ENCODE data around the gene FNDC3B. TPM values are rescaled to one million over a fixed set of nuclear protein-coding genes. Genes with fewer than 3 reads are reported as not detected.

FNDC3B gene
- total RNA-seq, 1 donor from 2014 or later = 263 TPM

DNA sequence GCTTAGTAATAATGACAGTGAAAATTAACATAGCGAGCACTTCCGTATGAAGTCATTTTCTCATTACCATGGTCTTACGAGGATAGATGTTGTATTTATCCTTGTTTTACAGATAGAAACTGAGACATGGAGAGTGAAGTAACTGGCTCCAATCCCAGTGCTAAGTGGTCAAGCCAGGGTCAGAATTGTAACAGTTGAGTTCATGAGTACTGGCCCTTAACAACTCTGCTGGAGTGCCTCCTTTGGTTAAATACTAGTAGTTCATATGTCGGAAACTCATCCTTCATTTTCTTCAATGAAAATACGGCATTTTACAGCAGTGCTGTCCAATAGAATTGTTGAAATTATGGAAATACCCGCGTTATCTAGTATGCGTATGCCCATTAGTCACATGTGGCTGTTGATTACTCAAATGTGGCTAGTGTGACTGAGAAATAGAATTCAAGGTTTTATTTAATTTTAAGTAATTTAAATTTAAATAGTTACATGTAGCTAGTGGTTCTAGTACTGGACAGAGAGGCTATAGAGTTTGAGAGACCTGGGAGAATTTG, 32.5 kb downstream of the FNDC3B start:
- DNase-seq (ENCODE audit: extremely low read depth, low read depth, low spot score) = no peak

DNA sequence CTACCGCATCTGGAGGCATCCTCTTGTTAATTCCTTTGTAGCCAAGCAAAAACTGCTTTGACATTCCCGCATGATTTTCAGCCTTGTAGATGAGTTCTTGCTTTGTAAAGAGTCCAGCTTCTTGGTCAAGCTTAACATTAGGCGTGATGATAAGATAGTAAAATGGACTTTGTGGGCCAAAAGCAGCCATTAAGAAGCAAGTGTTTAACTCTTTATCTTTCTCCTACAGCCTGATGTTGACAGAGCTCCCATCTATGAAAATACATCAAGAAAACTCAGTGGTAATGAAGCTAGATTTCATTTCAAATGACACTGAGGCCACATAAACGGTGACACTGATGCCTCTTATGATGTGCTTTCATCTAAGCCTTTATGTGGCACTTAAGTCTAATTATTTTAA, 33.2 kb downstream of the FNDC3B start:
- no peak for DNase-seq (ENCODE audit: extremely low read depth, low read depth, low spot score)

GRCh38 chr3:172073262-172073915, 34.0 kb downstream of the FNDC3B start:
- no peak for DNase-seq (ENCODE audit: extremely low read depth, low read depth, low spot score)

GRCh38 chr3:172074032-172074431, 34.7 kb downstream of the FNDC3B start:
- DNase-seq (ENCODE audit: extremely low read depth, low read depth, low spot score) = no peak

DNA sequence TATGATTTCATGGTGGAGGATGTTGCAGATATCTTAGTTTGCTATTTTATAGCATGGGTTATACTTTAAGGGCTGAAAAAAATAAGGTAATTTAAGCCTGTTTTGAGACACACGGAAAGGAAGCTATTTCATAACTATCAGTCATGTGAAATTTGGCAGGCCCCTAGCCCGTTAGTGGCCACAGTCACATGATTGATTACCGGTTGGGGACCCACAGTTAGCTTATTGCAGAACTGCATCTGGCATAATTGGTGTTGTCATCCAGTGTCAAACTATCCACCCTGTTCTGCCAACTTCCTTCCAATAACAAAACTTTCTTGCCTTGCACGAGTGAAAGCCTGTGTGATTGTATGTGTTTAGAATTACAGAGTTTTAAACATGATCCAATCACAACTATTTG, 35.2 kb downstream of the FNDC3B start:
- no peak for DNase-seq (ENCODE audit: extremely low read depth, low read depth, low spot score)

- DNase-seq (ENCODE audit: extremely low read depth, low read depth, low spot score) = no peak
Measured at GRCh38 chr3:172076212-172076611, 36.8 kb downstream of the FNDC3B start.

DNA sequence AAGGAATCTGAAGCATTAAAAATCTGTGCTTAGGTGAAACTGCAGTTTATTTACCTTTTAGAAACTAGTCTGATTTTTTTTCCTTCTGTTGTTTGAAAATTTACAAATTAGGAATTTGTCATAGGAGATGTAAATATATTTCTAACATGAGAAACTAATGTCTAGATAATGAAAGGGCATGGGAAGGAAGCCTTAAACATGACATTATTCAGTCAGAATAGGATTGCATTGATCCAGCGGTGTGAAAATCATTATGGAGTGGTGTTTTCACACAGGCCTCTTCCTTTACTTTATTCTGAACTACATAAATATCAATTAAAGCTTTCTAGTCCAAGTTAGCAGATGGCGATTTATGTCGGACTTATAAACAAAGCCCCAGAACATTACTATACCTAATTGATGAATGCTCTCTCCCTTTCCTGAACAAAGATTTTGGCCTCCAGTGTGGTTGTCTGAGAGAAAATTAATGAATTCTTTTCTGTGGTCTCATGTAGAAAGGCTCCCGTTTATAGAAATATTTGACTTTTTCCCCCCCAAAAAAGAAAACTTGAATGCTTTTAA, 37.9 kb downstream of the FNDC3B start:
- DNase-seq (ENCODE audit: extremely low read depth, low read depth, low spot score) = no peak

DNA sequence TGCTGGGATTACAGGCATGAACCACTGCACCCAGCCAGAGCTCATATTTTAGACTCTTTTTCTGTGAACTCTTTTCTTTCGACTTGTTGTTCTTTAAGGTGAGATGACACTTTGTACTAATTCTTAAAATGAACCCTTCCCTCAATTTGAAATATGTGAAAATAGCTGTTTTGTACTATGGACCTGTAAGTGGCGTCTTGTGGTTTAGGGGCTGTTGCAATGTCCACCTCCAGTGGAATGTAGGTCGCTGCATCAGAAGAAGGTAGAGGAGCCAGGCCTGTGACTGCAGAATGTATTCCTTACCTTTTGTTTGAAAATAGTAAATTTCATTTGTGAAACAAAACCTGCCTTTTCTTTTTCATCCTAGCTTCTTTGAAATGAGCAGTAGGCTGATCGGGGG, 38.9 kb downstream of the FNDC3B start:
- no peak for DNase-seq (ENCODE audit: extremely low read depth, low read depth, low spot score)

- DNase-seq (ENCODE audit: extremely low read depth, low read depth, low spot score) = no peak
Measured at GRCh38 chr3:172078721-172079120, 39.3 kb downstream of the FNDC3B start.

DNA sequence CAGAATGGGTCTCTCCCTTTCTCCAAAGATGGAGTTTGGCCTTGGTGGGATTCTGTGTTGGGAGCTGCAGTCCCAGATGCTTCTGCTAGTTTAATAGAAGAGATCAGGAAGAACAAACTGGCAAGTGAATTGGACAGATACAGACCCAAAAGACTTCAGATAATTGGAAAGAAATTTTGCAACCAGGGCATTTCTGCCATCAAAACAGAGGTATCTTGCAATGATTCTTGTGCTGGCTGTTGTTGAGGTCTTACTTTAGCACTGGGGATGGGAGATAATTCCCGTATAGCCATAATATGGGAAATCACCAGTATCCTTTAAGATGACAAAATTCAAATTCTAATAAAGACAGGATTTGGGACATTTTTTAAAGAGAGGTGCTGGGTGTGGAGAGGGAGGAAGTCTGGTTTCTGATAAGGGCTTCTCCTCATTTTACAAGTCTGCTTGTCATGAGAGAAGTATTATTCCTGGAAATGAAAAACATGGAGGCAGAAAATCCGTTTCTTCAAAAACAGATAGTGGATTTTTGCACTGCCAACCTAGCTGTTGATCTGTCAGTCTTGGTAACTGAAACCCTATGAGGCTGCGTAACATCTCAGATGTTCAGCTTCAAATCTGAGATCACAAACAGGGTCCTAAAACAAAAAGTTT, 40.1 kb downstream of the FNDC3B start:
- no peak for DNase-seq (ENCODE audit: extremely low read depth, low read depth, low spot score)

DNA sequence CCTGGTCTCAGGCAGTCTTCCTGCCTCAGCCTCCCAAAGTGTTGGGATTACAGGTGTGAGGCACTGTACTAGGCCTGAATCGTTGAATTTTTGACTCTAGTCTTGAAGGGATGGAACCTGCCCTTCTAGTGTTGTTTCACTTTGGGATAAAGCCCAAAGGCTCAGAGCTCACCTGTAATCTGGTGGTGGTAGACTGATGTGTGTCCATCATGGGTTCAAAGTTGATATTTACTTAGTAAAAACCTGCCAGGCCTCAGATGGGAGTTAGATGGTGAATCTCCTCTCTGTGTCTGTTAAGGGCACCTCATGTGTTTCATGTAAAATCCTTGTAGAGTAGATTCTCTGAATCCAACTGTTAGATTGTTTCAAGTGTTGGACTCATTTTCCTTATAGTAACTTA, 41.1 kb downstream of the FNDC3B start:
- DNase-seq (ENCODE audit: extremely low read depth, low read depth, low spot score) = no peak

DNA sequence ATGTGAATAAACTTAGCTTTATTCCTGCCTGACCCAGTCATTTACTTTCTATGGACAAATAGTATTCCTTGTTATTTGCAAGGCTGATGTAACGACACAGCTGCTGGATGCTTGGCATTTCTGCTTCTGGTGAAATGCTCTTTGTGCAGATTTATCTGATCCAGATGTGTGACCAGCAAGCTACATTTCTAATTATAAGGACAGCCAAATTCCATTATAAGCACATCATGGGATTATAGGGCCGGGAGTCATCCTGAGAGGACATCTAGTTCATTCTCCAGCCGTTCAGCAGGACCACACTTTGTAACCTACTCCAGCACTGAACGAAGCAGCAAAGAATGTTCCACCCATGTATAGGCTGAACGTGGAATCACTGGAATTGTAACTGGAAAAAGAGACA, 42.9 kb downstream of the FNDC3B start:
- DNase-seq (ENCODE audit: extremely low read depth, low read depth, low spot score) = no peak

GRCh38 chr3:172082820-172083513, 43.6 kb downstream of the FNDC3B start:
- DNase-seq (ENCODE audit: extremely low read depth, low read depth, low spot score) = no peak

- no peak for DNase-seq (ENCODE audit: extremely low read depth, low read depth, low spot score)
Measured at GRCh38 chr3:172083995-172084409, 44.6 kb downstream of the FNDC3B start.

DNA sequence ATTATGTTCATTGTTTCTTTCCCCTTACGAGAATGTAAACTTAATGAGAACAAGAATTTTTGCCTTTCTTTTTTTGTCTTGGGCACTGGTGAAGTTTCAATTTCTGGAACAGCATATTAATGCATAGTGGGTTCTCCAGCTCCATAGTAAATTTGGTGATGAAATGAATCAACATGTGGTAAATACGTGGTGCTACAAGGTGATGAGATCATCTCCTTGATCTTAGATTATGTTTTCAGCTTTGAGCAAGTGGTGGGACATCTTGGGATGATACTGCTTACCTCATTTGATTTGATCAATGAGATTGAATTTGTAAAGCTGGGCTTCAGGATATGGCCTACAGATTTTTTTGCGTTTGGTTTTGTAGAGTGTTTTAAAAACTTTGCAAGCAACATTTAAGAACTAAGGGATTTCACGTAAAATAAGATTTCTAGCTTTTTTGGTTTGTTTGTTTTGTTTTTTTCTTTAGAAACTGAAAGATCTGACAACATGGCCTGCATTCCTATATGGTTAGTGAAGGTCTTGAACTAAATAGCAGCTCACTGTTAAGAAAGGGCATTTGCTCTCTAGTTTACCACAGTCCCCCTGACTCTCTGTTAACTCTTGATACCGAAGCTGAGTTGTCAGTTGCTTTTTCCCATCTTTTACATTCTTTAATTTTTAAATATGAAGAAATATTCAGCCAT, 45.6 kb downstream of the FNDC3B start:
- DNase-seq (ENCODE audit: extremely low read depth, low read depth, low spot score) = no peak

DNA sequence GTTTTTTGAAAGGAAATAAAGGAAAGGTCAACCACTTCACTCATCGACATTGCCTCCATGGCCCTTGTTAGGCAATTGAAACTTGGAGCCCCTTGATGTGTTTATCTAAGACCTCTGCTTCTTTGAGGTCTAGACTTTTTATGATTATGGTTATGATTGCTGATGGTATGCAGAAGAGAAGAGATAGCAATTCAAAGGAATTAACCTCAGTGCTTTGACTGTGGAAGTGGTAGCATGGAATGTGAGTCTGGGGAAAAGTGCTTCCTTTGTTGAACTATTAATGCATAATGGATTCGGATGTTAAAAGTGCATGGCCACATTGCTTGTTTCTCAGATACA, 46.1 kb downstream of the FNDC3B start:
- no peak for DNase-seq (ENCODE audit: extremely low read depth, low read depth, low spot score)

DNA sequence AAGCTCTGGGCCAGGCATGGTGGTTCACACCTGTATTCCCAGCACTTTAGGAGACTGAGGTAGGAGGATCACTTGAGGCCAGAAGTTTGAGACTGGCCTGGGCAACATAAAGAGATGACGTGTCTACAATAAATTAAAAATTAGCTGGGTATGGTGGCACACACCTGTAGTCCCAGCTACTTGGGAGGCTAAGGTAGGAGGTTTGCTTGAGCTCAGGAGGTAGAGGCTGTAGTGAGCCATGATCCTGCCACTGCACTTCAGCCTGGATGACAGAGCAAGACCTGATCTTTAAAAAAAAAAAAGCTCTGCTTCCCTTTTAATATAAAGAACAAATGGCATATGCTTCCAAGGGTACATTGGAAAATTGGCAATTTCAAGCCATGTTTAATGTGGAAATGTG, 46.7 kb downstream of the FNDC3B start:
- no peak for DNase-seq (ENCODE audit: extremely low read depth, low read depth, low spot score)

GRCh38 chr3:172087198-172087597, 47.8 kb downstream of the FNDC3B start:
- DNase-seq (ENCODE audit: extremely low read depth, low read depth, low spot score) = no peak

- no peak for DNase-seq (ENCODE audit: extremely low read depth, low read depth, low spot score)
Measured at GRCh38 chr3:172087602-172088580, 48.5 kb downstream of the FNDC3B start.

- DNase-seq (ENCODE audit: extremely low read depth, low read depth, low spot score) = no peak
Measured at GRCh38 chr3:172089250-172089649, 49.9 kb downstream of the FNDC3B start.
